GOT3 (cell line): ENCODE results near the gene HIVEP3.

ENCODE experiments used
- DNase-seq: peaks from one replicate; lab custom pipeline; 2025; ENCODE audit warnings: mixed read lengths; lab: John Stamatoyannopoulos, UW

The HIVEP3 gene

GRCh38 chr1:41631154-41631553, 287.6 kb downstream of the HIVEP3 start:
- DNase-seq: no peak

GRCh38 chr1:41629571-41629970, 289.2 kb downstream of the HIVEP3 start:
- DNase-seq: no peak

- DNase-seq: no peak
Measured at GRCh38 chr1:41629141-41629540, 289.6 kb downstream of the HIVEP3 start.

GRCh38 chr1:41627491-41628280, 291.0 kb downstream of the HIVEP3 start:
- DNase-seq: no peak

GRCh38 chr1:41626616-41627375, 291.9 kb downstream of the HIVEP3 start:
- DNase-seq: no peak

- no peak for DNase-seq
Measured at GRCh38 chr1:41626146-41626545, 292.6 kb downstream of the HIVEP3 start.

GRCh38 chr1:41623736-41624135, 295.0 kb downstream of the HIVEP3 start:
- DNase-seq: no peak

GRCh38 chr1:41622859-41623732, 295.6 kb downstream of the HIVEP3 start:
- DNase-seq: no peak

- DNase-seq: no peak
Measured at GRCh38 chr1:41622402-41622801, 296.3 kb downstream of the HIVEP3 start.

- no peak for DNase-seq
Measured at GRCh38 chr1:41621791-41622190, 296.9 kb downstream of the HIVEP3 start.

GRCh38 chr1:41621256-41621655, 297.5 kb downstream of the HIVEP3 start:
- DNase-seq: no peak

GRCh38 chr1:41620365-41621169, 298.2 kb downstream of the HIVEP3 start:
- no peak for DNase-seq

- DNase-seq: no peak
Measured at GRCh38 chr1:41619511-41620364, 299.0 kb downstream of the HIVEP3 start.

- DNase-seq: no peak
Measured at GRCh38 chr1:41618871-41619270, 299.9 kb downstream of the HIVEP3 start.

GRCh38 chr1:41618066-41618825, 300.5 kb downstream of the HIVEP3 start:
- no peak for DNase-seq

- no peak for DNase-seq
Measured at GRCh38 chr1:41617336-41617735, 301.4 kb downstream of the HIVEP3 start.

GRCh38 chr1:41616563-41616962, 302.2 kb downstream of the HIVEP3 start:
- DNase-seq: no peak

- DNase-seq: no peak
Measured at GRCh38 chr1:41615981-41616380, 302.7 kb downstream of the HIVEP3 start.

- DNase-seq: no peak
Measured at GRCh38 chr1:41615316-41615715, 303.4 kb downstream of the HIVEP3 start.

GRCh38 chr1:41614818-41615217, 303.9 kb downstream of the HIVEP3 start:
- DNase-seq: no peak
